Neuronal stem cell (in vitro differentiated cells): Measurements from ENCODE around the gene WEE1.
A peak's percentile ranks its signal among the peaks of the same experiment; 100 is the strongest.

Experiments
- DNase-seq: peaks from one replicate; pipeline ENCODE4 v3.0.0-alpha.2; 2013; ENCODE audit warnings: low spot score
- H2AFZ ChIP-seq: one replicate; pipeline ENCODE4 v1.6.1; 2013; ENCODE audit warnings: mild to moderate bottlenecking, low read length, inconsistent platforms
- H2AK5ac ChIP-seq: 2 replicates; pipeline ENCODE4 v1.6.1; 2013; ENCODE audit warnings: low read depth, mild to moderate bottlenecking, inconsistent platforms, low read length, moderate library complexity, mixed read lengths
- H2BK120ac ChIP-seq: 2 replicates; pipeline ENCODE4 v1.6.1; 2013; ENCODE audit warnings: low read depth, mild to moderate bottlenecking, inconsistent platforms, low read length, moderate library complexity, mixed read lengths
- H2BK12ac ChIP-seq: one replicate; pipeline ENCODE4 v1.6.1; 2013; ENCODE audit warnings: low read length, inconsistent platforms
- H2BK15ac ChIP-seq: 2 replicates; pipeline ENCODE4 v1.6.1; 2013; ENCODE audit warnings: mild to moderate bottlenecking, low read length, inconsistent platforms, mixed read lengths
- H2BK5ac ChIP-seq: one replicate; pipeline ENCODE4 v1.6.1; 2013; ENCODE audit warnings: inconsistent platforms, mild to moderate bottlenecking, low read length, moderate library complexity
- H3K14ac ChIP-seq: one replicate; pipeline ENCODE4 v1.6.1; 2013; ENCODE audit warnings: low read length, inconsistent platforms
- H3K18ac ChIP-seq: 2 replicates; pipeline ENCODE4 v1.6.1; 2013; ENCODE audit warnings: low read length, inconsistent platforms
- H3K23ac ChIP-seq: 2 replicates; pipeline ENCODE4 v1.6.1; 2013; ENCODE audit warnings: low read depth, mild to moderate bottlenecking, mixed read lengths, low read length, inconsistent platforms; ENCODE audit not compliant: poor library complexity
- H3K27ac ChIP-seq: replicated peaks from 3 replicates; pipeline ENCODE4 v1.5.1; 2013; ENCODE audit warnings: low read length, inconsistent platforms
- H3K27me3 ChIP-seq, 3 experiments: 2 replicates each; pipeline ENCODE4 v1.6.1; 2013; ENCODE audit warnings: low read length in 3 of 3, mild to moderate bottlenecking in 2 of 3, inconsistent platforms in 1 of 3, low read depth in 1 of 3, mixed read lengths in 1 of 3, moderate library complexity in 1 of 3; ENCODE audit not compliant: control insufficient read depth in 3 of 3, insufficient read depth in 3 of 3
- H3K36me3 ChIP-seq, 2 donors: replicated peaks in 1 of 2; 2 replicates each; pipeline ENCODE4 v1.6.1; 2013; ENCODE audit warnings: low read length in 2 of 2; ENCODE audit not compliant: control insufficient read depth in 2 of 2, insufficient read depth in 2 of 2
- H3K4ac ChIP-seq: 2 replicates; pipeline ENCODE4 v1.6.1; 2013; ENCODE audit warnings: inconsistent platforms, mild to moderate bottlenecking, low read length, moderate library complexity
- H3K4me1 ChIP-seq, 2 donors: 1 replicate in 1 of 2; 2 replicates in 1 of 2; pipeline ENCODE4 v1.6.1; 2013; ENCODE audit warnings: low read length in 2 of 2, low read depth in 1 of 2; ENCODE audit not compliant: control insufficient read depth in 2 of 2, insufficient read depth in 1 of 2
- H3K4me2 ChIP-seq: one replicate; pipeline ENCODE4 v1.6.1; 2013; ENCODE audit warnings: mild to moderate bottlenecking, low read length, inconsistent platforms; ENCODE audit not compliant: insufficient read depth, poor library complexity, severe bottlenecking
- H3K4me3 ChIP-seq, 2 donors: 2 replicates each; pipeline ENCODE4 v1.5.1; 2013; ENCODE audit warnings: low read length in 2 of 2, mild to moderate bottlenecking in 2 of 2, inconsistent platforms in 1 of 2, moderate library complexity in 1 of 2
- H3K79me1 ChIP-seq: one replicate; pipeline ENCODE4 v1.6.1; 2013; ENCODE audit warnings: low read depth, mild to moderate bottlenecking, inconsistent platforms, low read length, moderate library complexity
- H3K9ac ChIP-seq: one replicate; pipeline ENCODE4 v1.6.1; 2013; ENCODE audit warnings: mild to moderate bottlenecking, low read depth, low read length, inconsistent platforms; ENCODE audit not compliant: poor library complexity
- H3K9me3 ChIP-seq, 2 donors: replicated peaks in 1 of 2; 2 replicates each; pipeline versions ENCODE3 to v1.6.1; 2013; ENCODE audit warnings: low read length in 2 of 2, mild to moderate bottlenecking in 2 of 2, inconsistent platforms in 1 of 2, low read depth in 1 of 2, mixed read lengths in 1 of 2, moderate library complexity in 1 of 2; ENCODE audit not compliant: control insufficient read depth in 2 of 2, insufficient read depth in 1 of 2
- H4K8ac ChIP-seq: one replicate; pipeline ENCODE4 v1.6.1; 2013; ENCODE audit warnings: low read depth, mild to moderate bottlenecking, inconsistent platforms, low read length, moderate library complexity
- H4K91ac ChIP-seq: one replicate; pipeline ENCODE4 v1.6.1; 2013; ENCODE audit warnings: low read length, low read depth, mild to moderate bottlenecking, inconsistent platforms; ENCODE audit not compliant: poor library complexity
- WGBS, 2 donors: extraction: QIAGEN DNeasy Blood & Tissue Kit; methylation state at CpG; one replicate each; pipeline ENCODE4 v1.1.7; 2013; ENCODE audit warnings: missing lambda C conversion rate in 2 of 2, mixed read lengths in 1 of 2; ENCODE audit not compliant: insufficient read length in 2 of 2, insufficient replicate concordance in 1 of 2; ENCODE audit errors: extremely low coverage in 2 of 2; 5-methylcytosine and 5-hydroxymethylcytosine counted together

The WEE1 gene

GRCh38 chr11:9530901-9531625 lies 42.4 kb upstream of the WEE1 start:
- Histone ChIP-seq H4K8ac (no peak overlapping the region), H3K9ac (peak overlapping the region; percentile 3), H2BK5ac (no peak overlapping the region), H3K14ac (no peak overlapping the region), H3K4ac (no peak overlapping the region), H2AK5ac (peak overlapping the region; percentile 6), H3K23ac (peak overlapping the region; percentile 78), H3K79me1 (peaks cover 3% of the 10 kb centered on the region), H2BK120ac (no peak overlapping the region), H3K18ac (peak overlapping the region; percentile 90), H3K27ac (no peak overlapping the region), H3K4me1 (peaks cover 14 to 20% of the 10 kb centered on the region in 2 donors), H2AFZ (no peak overlapping the region), H3K27me3 (no peaks in the 10 kb centered on the region), H2BK12ac (no peak overlapping the region), H3K36me3 (peaks cover 5 to 21% of the 10 kb centered on the region in 2 donors), H2BK15ac (peak overlapping the region; percentile 91), H4K91ac (no peak overlapping the region), H3K4me3 (no peak overlapping the region), H3K9me3 (no peaks in the 10 kb centered on the region), H3K4me2 (no peak overlapping the region)
- DNase-seq: no peak
- no CpG with 5 or more reads among the region's 8 CpGs for WGBS, 2 donors

- no peak overlapping the region for H2AK5ac ChIP-seq
- H3K9ac ChIP-seq: no peak overlapping the region
- no peak overlapping the region for H2BK5ac ChIP-seq
- H3K4me3 ChIP-seq: no peak overlapping the region
- H3K27me3 ChIP-seq: no peaks in the 10 kb centered on the region
- DNase-seq: no peak
- peaks cover 14 to 20% of the 10 kb centered on the region in 2 donors for H3K4me1 ChIP-seq
- H2AFZ ChIP-seq: peak overlapping the region; percentile 67
- no peak overlapping the region for H2BK15ac ChIP-seq
- no peak overlapping the region for H3K14ac ChIP-seq
- H3K79me1 ChIP-seq: peaks cover 3% of the 10 kb centered on the region
- no peak overlapping the region for H4K8ac ChIP-seq
- peaks cover 2 to 9% of the 10 kb centered on the region in 2 donors for H3K36me3 ChIP-seq
- WGBS, 2 donors: no CpG with 5 or more reads among the region's 9 CpGs
- H3K27ac ChIP-seq: no peak overlapping the region
- no peak overlapping the region for H3K23ac ChIP-seq
- no peak overlapping the region for H2BK12ac ChIP-seq
- no peak overlapping the region for H3K18ac ChIP-seq
- H3K4me2 ChIP-seq: no peak overlapping the region
- no peaks in the 10 kb centered on the region for H3K9me3 ChIP-seq
- H2BK120ac ChIP-seq: no peak overlapping the region
- no peak overlapping the region for H4K91ac ChIP-seq
- H3K4ac ChIP-seq: no peak overlapping the region
Measured at GRCh38 chr11:9533058-9533457, 40.4 kb upstream of the WEE1 start.

- Histone ChIP-seq H4K91ac (no peak overlapping the region), H3K36me3 (peaks cover 0 to under 1% of the 10 kb centered on the region in 2 donors), H3K79me1 (peaks cover 3% of the 10 kb centered on the region), H2BK15ac (no peak overlapping the region), H3K9ac (no peak overlapping the region), H3K4me1 (peaks cover 14 to 20% of the 10 kb centered on the region in 2 donors), H3K18ac (no peak overlapping the region), H2BK120ac (no peak overlapping the region), H2BK12ac (no peak overlapping the region), H3K4ac (no peak overlapping the region), H3K27me3 (no peaks in the 10 kb centered on the region), H3K9me3 (no peaks in the 10 kb centered on the region), H2AK5ac (no peak overlapping the region), H3K14ac (no peak overlapping the region), H3K23ac (no peak overlapping the region), H4K8ac (no peak overlapping the region), H2AFZ (peak overlapping the region; percentile 67), H3K27ac (no peak overlapping the region), H2BK5ac (no peak overlapping the region), H3K4me2 (no peak overlapping the region), H3K4me3 (no peak overlapping the region)
- no peak for DNase-seq
- no CpG with 5 or more reads among the region's 5 CpGs for WGBS, 2 donors
Measured at GRCh38 chr11:9533736-9534473, 39.6 kb upstream of the WEE1 start.

- no peak overlapping the region for H3K4me2 ChIP-seq
- no peak overlapping the region for H4K8ac ChIP-seq
- no peak overlapping the region for H3K18ac ChIP-seq
- peaks cover 3% of the 10 kb centered on the region for H3K79me1 ChIP-seq
- H3K27me3 ChIP-seq: no peaks in the 10 kb centered on the region
- H2AFZ ChIP-seq: no peak overlapping the region
- no peak overlapping the region for H3K4ac ChIP-seq
- H3K27ac ChIP-seq: no peak overlapping the region
- H2AK5ac ChIP-seq: no peak overlapping the region
- H3K4me1 ChIP-seq: peaks cover 7 to 14% of the 10 kb centered on the region in 2 donors
- H3K9me3 ChIP-seq: no peaks in the 10 kb centered on the region
- peak; percentile 39 for DNase-seq
- no peaks in the 10 kb centered on the region for H3K36me3 ChIP-seq
- no peak overlapping the region for H3K14ac ChIP-seq
- H3K4me3 ChIP-seq: no peak overlapping the region
- no peak overlapping the region for H2BK120ac ChIP-seq
- no CpG with 5 or more reads among the region's 6 CpGs for WGBS, 2 donors
- no peak overlapping the region for H4K91ac ChIP-seq
- no peak overlapping the region for H3K9ac ChIP-seq
- no peak overlapping the region for H3K23ac ChIP-seq
- no peak overlapping the region for H2BK5ac ChIP-seq
- H2BK12ac ChIP-seq: no peak overlapping the region
- no peak overlapping the region for H2BK15ac ChIP-seq
Measured at GRCh38 chr11:9535189-9535781, 38.2 kb upstream of the WEE1 start.
